Loucy (cell line): ENCODE measurements around the gene CEBPB.
A peak's percentile ranks its signal among the peaks of the same experiment; 100 is the strongest.

Experiments
- H2AFZ ChIP-seq: fragments of 200-600 bp; sonication (generic); 2 replicates; pipeline ENCODE4 v1.6.0; 2016; ENCODE audit warnings: antibody characterized with exemption, mild to moderate bottlenecking, low read length, moderate library complexity
- H3F3A ChIP-seq: fragments of 200-600 bp; 2 replicates; pipeline ENCODE4 v1.6.0; 2016; ENCODE audit warnings: antibody characterized with exemption, low read depth, mild to moderate bottlenecking
- H3K27me3 ChIP-seq: fragments of 200-600 bp; sonication (generic); 2 replicates; pipeline ENCODE4 v1.6.1; 2014; ENCODE audit warnings: low read length, mild to moderate bottlenecking; ENCODE audit not compliant: insufficient read depth, poor library complexity, severe bottlenecking
- H3K36me3 ChIP-seq: fragments of 200-600 bp; sonication (generic); 2 replicates; pipeline ENCODE4 v1.6.1; 2016; ENCODE audit warnings: low read length; ENCODE audit not compliant: insufficient read depth
- H3K4me1 ChIP-seq: fragments of 200-600 bp; sonication (generic); 2 replicates; pipeline ENCODE4 v1.5.1; 2014; ENCODE audit warnings: low read length, mild to moderate bottlenecking; ENCODE audit not compliant: insufficient read depth, poor library complexity, severe bottlenecking
- H3K4me2 ChIP-seq: fragments of 200-600 bp; sonication (generic); 2 replicates; pipeline ENCODE4 v1.6.0; 2014; ENCODE audit warnings: antibody characterized with exemption, low read length, low read depth, mild to moderate bottlenecking; ENCODE audit not compliant: poor library complexity, severe bottlenecking
- H3K4me3 ChIP-seq: fragments of 200-600 bp; sonication (generic); 2 replicates; pipeline ENCODE4 v1.5.1; 2014; ENCODE audit warnings: low read length, mild to moderate bottlenecking, mixed read lengths; ENCODE audit not compliant: poor library complexity, severe bottlenecking
- H3K79me2 ChIP-seq: fragments of 200-600 bp; sonication (generic); 2 replicates; pipeline ENCODE4 v1.6.1; 2014; ENCODE audit warnings: low read length; ENCODE audit not compliant: insufficient read depth
- H3K9ac ChIP-seq: fragments of 200-600 bp; sonication (generic); 2 replicates; pipeline ENCODE4 v1.6.0; 2014; ENCODE audit warnings: mild to moderate bottlenecking, low read depth, low read length, moderate library complexity; ENCODE audit not compliant: poor library complexity, severe bottlenecking
- H3K9me2 ChIP-seq: fragments of 200-600 bp; sonication (generic); replicated peaks from 2 replicates; pipeline ENCODE4 v1.6.1; 2016; ENCODE audit warnings: low read depth, low read length, mixed read lengths
- H3K9me3 ChIP-seq: fragments of 200-600 bp; sonication (generic); 2 replicates; pipeline ENCODE4 v1.6.1; 2014; ENCODE audit warnings: mild to moderate bottlenecking, antibody characterized with exemption, low read length, low read depth; ENCODE audit not compliant: insufficient read depth
- H4K20me1 ChIP-seq: fragments of 200-600 bp; sonication (generic); 2 replicates; pipeline ENCODE4 v1.6.0; 2014; ENCODE audit warnings: antibody characterized with exemption, low read length, mild to moderate bottlenecking; ENCODE audit not compliant: insufficient read depth, poor library complexity, severe bottlenecking
- EZH2phosphoT487 ChIP-seq: fragments of 200-600 bp; IDR thresholded peaks from 2 replicates; pipeline ENCODE4 v1.6.1; 2018; ENCODE audit warnings: antibody characterized with exemption, mild to moderate bottlenecking, moderate library complexity, borderline replicate concordance
- TF ChIP-seq, protein P1 (sequence below): fragments of 200-600 bp; sonication (generic); conservative IDR thresholded peaks from 2 replicates; pipeline ENCODE4 v1.5.1; 2014; ENCODE audit warnings: mild to moderate bottlenecking, antibody characterized with exemption, low read length

The CEBPB gene

DNA sequence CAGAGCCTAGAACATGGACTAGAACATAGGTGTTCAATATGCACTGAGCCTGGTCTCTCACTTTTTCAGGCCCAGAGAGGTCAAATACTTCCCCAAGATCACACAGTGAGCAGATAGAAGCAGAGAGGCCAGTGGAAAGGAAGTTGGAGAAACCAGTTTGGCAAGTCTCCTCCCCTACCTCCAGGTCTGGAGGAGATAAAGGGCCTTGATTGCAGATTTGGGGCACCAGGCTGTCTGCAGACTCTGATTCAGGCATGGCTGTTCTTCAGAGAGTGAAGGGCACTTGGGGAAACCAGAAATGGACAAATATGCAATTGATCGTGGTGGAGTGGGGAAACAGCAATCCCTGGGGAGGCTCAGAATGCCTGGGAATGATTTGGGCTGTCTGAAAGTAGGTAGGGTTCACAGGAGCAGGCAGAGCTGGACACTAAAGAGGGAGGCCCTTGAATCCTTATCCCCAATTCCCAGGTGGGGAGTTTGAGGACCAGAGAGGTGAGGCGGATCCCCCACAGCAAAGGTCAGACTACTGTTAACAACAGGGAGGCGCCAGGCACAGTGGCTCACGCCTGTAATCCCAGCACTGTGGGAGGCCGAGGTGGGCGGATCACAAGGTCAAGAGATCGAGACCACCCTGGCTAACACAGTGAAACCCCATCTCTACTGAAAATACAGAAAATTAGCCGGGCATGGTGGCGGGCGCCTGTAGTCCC is 39.4 kb upstream of the CEBPB start:
- Histone ChIP-seq H3K9me3 (no peaks in the 10 kb centered on the region), H3K36me3 (no peaks in the 10 kb centered on the region; the same call in 1 of the 2 replicates), H3K9me2 (no peaks in the 10 kb centered on the region), H3K4me2 (peak overlapping the region; percentile 93), H3K79me2 (peaks cover 73% of the 10 kb centered on the region), H3K9ac (peak overlapping the region; percentile 95), H3F3A (no peaks in the 10 kb centered on the region), H2AFZ (no peak overlapping the region), H3K4me3 (peak overlapping the region; percentile 96), H4K20me1 (peaks cover 32% of the 10 kb centered on the region), H3K27me3 (no peaks in the 10 kb centered on the region), H3K4me1 (peaks cover 62% of the 10 kb centered on the region)
- TF ChIP-seq EZH2phosphoT487: no peak
- TF ChIP-seq, protein P1, sequence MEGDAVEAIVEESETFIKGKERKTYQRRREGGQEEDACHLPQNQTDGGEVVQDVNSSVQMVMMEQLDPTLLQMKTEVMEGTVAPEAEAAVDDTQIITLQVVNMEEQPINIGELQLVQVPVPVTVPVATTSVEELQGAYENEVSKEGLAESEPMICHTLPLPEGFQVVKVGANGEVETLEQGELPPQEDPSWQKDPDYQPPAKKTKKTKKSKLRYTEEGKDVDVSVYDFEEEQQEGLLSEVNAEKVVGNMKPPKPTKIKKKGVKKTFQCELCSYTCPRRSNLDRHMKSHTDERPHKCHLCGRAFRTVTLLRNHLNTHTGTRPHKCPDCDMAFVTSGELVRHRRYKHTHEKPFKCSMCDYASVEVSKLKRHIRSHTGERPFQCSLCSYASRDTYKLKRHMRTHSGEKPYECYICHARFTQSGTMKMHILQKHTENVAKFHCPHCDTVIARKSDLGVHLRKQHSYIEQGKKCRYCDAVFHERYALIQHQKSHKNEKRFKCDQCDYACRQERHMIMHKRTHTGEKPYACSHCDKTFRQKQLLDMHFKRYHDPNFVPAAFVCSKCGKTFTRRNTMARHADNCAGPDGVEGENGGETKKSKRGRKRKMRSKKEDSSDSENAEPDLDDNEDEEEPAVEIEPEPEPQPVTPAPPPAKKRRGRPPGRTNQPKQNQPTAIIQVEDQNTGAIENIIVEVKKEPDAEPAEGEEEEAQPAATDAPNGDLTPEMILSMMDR: no peak

DNA sequence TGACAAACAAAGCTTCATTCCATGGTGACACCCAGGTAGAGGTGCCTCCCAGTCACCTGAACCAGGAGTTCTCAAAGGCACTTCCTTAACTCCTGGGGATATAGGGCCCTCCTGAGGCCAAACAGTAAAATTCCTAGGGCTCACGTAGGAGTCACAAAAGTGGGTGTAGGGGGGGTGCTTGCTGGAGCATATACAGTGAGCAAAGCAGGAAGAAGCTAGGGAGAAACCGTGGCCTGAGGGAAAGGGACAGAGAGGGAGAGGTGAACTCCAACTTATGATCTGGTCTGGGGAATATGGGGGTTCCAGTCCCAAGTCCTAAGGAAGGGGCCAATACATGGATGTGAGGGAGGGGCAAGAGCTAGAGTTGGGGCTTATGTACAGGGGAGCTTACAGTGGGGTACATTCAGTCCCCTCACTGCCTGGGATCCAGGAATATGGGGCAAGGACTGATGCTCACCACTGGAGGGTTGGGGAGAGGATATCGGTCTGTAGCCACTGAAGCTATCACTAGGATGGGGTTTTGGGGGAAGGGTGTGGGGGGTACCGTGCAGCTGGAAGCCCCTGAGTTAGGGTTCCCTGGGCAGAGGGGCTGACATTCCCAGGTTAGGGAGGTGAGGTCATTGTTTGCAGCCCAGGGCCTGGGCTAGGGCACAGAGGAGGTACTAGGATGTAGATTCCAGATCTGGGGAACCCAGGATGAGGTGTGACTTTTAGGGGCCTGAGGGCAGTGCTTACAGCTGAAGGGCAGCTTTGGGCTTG is 38.1 kb upstream of the CEBPB start:
- peaks cover 59% of the 10 kb centered on the region for H3K79me2 ChIP-seq

DNA sequence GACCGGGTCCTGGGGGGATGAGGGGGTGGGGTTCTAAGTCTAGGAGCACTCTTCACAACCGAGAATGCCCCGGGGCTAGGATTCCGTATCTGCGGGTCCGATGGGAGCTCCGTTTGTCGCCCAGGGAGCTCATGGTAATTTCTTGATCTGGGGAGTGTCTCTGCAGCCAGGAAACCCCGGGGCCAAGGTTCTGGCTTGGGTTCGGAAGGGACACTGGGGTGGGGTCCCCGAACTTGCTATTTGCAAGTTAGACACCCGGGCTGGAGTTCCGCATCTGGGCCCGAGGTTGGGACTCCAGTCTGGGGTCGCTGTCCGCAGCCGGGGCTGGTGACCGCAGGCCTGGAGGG is 37.5 kb upstream of the CEBPB start:
- H3K27me3 ChIP-seq: no peaks in the 10 kb centered on the region
- H4K20me1 ChIP-seq: peaks cover 29% of the 10 kb centered on the region
- no peak for TF ChIP-seq EZH2phosphoT487
- TF ChIP-seq, protein P1: no peak
- H3K4me2 ChIP-seq: peak overlapping the region; percentile 93
- H3K4me1 ChIP-seq: peaks cover 44% of the 10 kb centered on the region
- no peaks in the 10 kb centered on the region for H3F3A ChIP-seq
- H3K9me3 ChIP-seq: no peaks in the 10 kb centered on the region
- H3K79me2 ChIP-seq: peaks cover 54% of the 10 kb centered on the region
- peak overlapping the region; percentile 95 for H3K9ac ChIP-seq
- H2AFZ ChIP-seq: peak overlapping the region; percentile 67
- no peaks in the 10 kb centered on the region for H3K9me2 ChIP-seq
- H3K36me3 ChIP-seq: no peaks in the 10 kb centered on the region; the same call in 1 of the 2 replicates
- H3K4me3 ChIP-seq: peak overlapping the region; percentile 96

More for the DNA sequence above, 38.1 kb upstream of the CEBPB start:
- no peaks in the 10 kb centered on the region for H3K27me3 ChIP-seq
- no peaks in the 10 kb centered on the region; the same call in 1 of the 2 replicates for H3K36me3 ChIP-seq
- H3K4me1 ChIP-seq: peaks cover 50% of the 10 kb centered on the region
- H2AFZ ChIP-seq: no peak overlapping the region; the same call in 1 of the 2 replicates
- no peaks in the 10 kb centered on the region for H3F3A ChIP-seq
- TF ChIP-seq EZH2phosphoT487: no peak
- TF ChIP-seq, protein P1: peak; percentile 25; the same call in 1 of the 2 replicates
- peak overlapping the region; percentile 96 for H3K4me3 ChIP-seq
- H3K9me3 ChIP-seq: no peaks in the 10 kb centered on the region
- peaks cover 29% of the 10 kb centered on the region for H4K20me1 ChIP-seq
- H3K9ac ChIP-seq: peak overlapping the region; percentile 95
- H3K9me2 ChIP-seq: no peaks in the 10 kb centered on the region
- H3K4me2 ChIP-seq: peak overlapping the region; percentile 93
